Neural cell (in vitro differentiated cells): ENCODE results near the gene JCHAIN.

Experiments used
- CTCF ChIP-seq: fragments of 450-650 bp; IDR thresholded peaks from 2 replicates; pipeline ENCODE4 v1.5.1; 2014; ENCODE audit warnings: antibody characterized with exemption, mild to moderate bottlenecking, moderate library complexity; ENCODE audit not compliant: poor library complexity, severe bottlenecking
- EP300 ChIP-seq: fragments of 450-650 bp; conservative IDR thresholded peaks from 2 replicates; pipeline ENCODE4 v1.6.1; 2014; ENCODE audit warnings: antibody characterized with exemption, mild to moderate bottlenecking, moderate library complexity; ENCODE audit not compliant: poor library complexity, severe bottlenecking
- EZH2 ChIP-seq: fragments of 200-600, 300-800 bp; shearing (Covaris generic), sonication (generic); IDR thresholded peaks from 2 replicates; pipeline ENCODE4 v1.6.1; 2014; ENCODE audit warnings: antibody characterized with exemption, low read length, borderline replicate concordance, mild to moderate bottlenecking; ENCODE audit not compliant: insufficient read depth, poor library complexity, severe bottlenecking
- MXI1 ChIP-seq: fragments of 450-650 bp; conservative IDR thresholded peaks from 2 replicates; pipeline ENCODE4 v1.6.1; 2014; ENCODE audit warnings: antibody characterized with exemption, mild to moderate bottlenecking; ENCODE audit not compliant: poor library complexity, severe bottlenecking
- POLR2AphosphoS5 ChIP-seq: IDR thresholded peaks from 2 replicates; pipeline ENCODE4 v1.6.1; 2012
- RAD21 ChIP-seq: fragments of 450-650 bp; conservative IDR thresholded peaks from 2 replicates; pipeline ENCODE4 v1.6.1; 2014; ENCODE audit warnings: antibody characterized with exemption, mild to moderate bottlenecking, moderate library complexity
- REST ChIP-seq: IDR thresholded peaks from 2 replicates; pipeline ENCODE4 v1.6.1; 2012; ENCODE audit warnings: borderline replicate concordance
- SMC3 ChIP-seq: fragments of 450-650 bp; conservative IDR thresholded peaks from 2 replicates; pipeline ENCODE4 v1.6.1; 2014; ENCODE audit warnings: antibody characterized with exemption, mild to moderate bottlenecking, moderate library complexity; ENCODE audit not compliant: poor library complexity
- TAF1 ChIP-seq: IDR thresholded peaks from 2 replicates; pipeline ENCODE4 v1.6.1; 2012; ENCODE audit warnings: low read depth

GRCh38 chr4:70680934-70681333 lies 14.6 kb upstream of the JCHAIN start:
- no peak for TF ChIP-seq EP300
- TF ChIP-seq CTCF = no peak
- TF ChIP-seq REST = no peak
- no peak for TF ChIP-seq POLR2AphosphoS5
- TF ChIP-seq SMC3 = no peak
- TF ChIP-seq TAF1 = no peak
- no peak for TF ChIP-seq EZH2
- no peak for TF ChIP-seq MXI1
- no peak for TF ChIP-seq RAD21
